Measurements from ENCODE around the gene DDT. TPM values are rescaled to one million over a fixed set of nuclear protein-coding genes. Genes with fewer than 3 reads are reported as not detected.
"Not testable (repeated sequence)": the region's sequence is repeated elsewhere in the genome, so short reads cannot be mapped to it uniquely, and the experiment has no call there.

The DDT gene
- total and polyA plus RNA-seq, 2 donors (not counting 3 experiments of a cell fraction or from before 2014, with no cell fraction given), result 106 to 205 TPM

DNA sequence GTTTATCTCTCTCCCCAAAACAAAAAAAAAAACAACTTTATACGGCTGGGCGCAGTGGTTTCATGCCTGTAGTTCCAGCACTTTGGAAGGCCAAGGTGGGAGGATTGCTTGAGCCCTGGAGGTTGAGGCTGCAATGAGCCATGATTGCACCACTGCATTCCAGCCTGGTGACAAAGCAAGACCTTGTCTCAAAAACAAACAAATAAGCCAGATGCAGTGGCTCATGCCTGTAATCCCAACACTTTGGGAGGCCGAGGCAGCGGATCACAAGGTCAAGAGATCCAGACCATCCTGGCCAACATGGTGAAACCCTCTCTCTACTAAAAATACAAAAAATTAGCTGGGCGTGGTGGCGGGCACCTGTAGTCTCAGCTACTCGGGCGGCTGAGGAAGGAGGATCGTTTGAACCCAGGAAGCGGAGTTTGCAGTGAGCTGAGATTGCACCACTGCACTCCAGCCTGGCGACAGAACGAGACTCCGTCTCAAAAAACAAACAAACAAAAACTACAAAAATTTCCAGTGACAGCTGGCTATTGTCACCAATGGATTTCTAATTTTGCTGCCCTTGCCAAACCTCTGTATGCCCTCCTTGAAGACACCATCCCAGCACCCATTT, 52.5 kb downstream of the DDT start:
- H3K79me2 ChIP-seq (ENCODE audit: control insufficient read depth, insufficient read depth, low read length); H4K20me1 ChIP-seq (replicated peaks; ENCODE audit: control insufficient read depth, extremely low read depth, insufficient read depth, low read length); BruUV-seq (replicated peaks); H3K9ac ChIP-seq (replicated peaks; ENCODE audit: extremely low read depth, insufficient read depth, low read length); intact Hi-C loops (cut with micrococcal nuclease); H2AFZ ChIP-seq (ENCODE audit: low read depth, low read length); H3K9me3 ChIP-seq (replicated peaks; ENCODE audit: control insufficient read depth, insufficient read depth, low read length); H3K36me3 ChIP-seq (ENCODE audit: control insufficient read depth in 2 of 2, extremely low read depth in 1 of 2, insufficient read depth in 2 of 2, low read length in 2 of 2); H3K9me1 ChIP-seq (replicated peaks; ENCODE audit: control insufficient read depth, extremely low read depth, insufficient read depth, low read length); H3K4me3 ChIP-seq (replicated peaks in 1 of 3; ENCODE audit: insufficient read depth in 1 of 3, low read depth in 1 of 3, low read length in 3 of 3); H3K4me2 ChIP-seq (ENCODE audit: insufficient read depth, low read length); dilution Hi-C loops (cut with MboI; ENCODE audit: extremely low pct_ligation_motif_present, low sequenced_read_pairs); DNase-seq (ENCODE audit: low read depth, low spot score); FAIRE-seq; H3K27ac ChIP-seq (ENCODE audit: insufficient read depth, low read depth, low read length); POLR2A ChIA-PET; H3K27me3 ChIP-seq (ENCODE audit: control insufficient read depth in 2 of 2, insufficient read depth in 2 of 2, low read length in 2 of 2); H3K4me1 ChIP-seq (ENCODE audit: control insufficient read depth, extremely low read depth, insufficient read depth, low read length): not testable (repeated sequence)
- CTCF ChIA-PET, result interaction anchor here (1.4 kb wide), 1 partner anchor 8 kb away, joined by 4 read pairs; no protein-coding TSS in a partner anchor

Other genes with a start within 250 kb of the DDT start
- 6.0 and 6.2 TPM in 2 replicates for gene ZNF70, start 223.3 kb downstream of the DDT start, total RNA-seq
- 1.7 and 1.9 TPM in 2 replicates for gene ZNF70, start 223.3 kb downstream of the DDT start, polyA plus RNA-seq
- gene VPREB3, start 220.0 kb downstream of the DDT start, total RNA-seq, result not detected in 2 replicates
- not detected in 2 replicates for gene VPREB3, start 220.0 kb downstream of the DDT start, polyA plus RNA-seq
- gene C22orf15, start 211.5 kb downstream of the DDT start, total RNA-seq, result not detected in 2 replicates
- 0.86 and 0.94 TPM in 2 replicates for gene C22orf15, start 211.5 kb downstream of the DDT start, polyA plus RNA-seq
- 64.8 and 75.6 TPM in 2 replicates for gene CHCHD10, start 206.5 kb downstream of the DDT start, total RNA-seq
- 27.3 and 28.1 TPM in 2 replicates for gene CHCHD10, start 206.5 kb downstream of the DDT start, polyA plus RNA-seq
- gene MMP11, start 201.6 kb downstream of the DDT start, total RNA-seq, result 10.1 and 10.3 TPM in 2 replicates
- gene MMP11, start 201.6 kb downstream of the DDT start, polyA plus RNA-seq, result 16.9 and 23.2 TPM in 2 replicates
- gene SMARCB1, start 187.5 kb downstream of the DDT start, total RNA-seq, result 113 and 130 TPM in 2 replicates
- 135 and 148 TPM in 2 replicates for gene SMARCB1, start 187.5 kb downstream of the DDT start, polyA plus RNA-seq
- 2.4 and 3.4 TPM in 2 replicates for gene DERL3, start 135.4 kb downstream of the DDT start, total RNA-seq
- 3.8 and 4.1 TPM in 2 replicates for gene DERL3, start 135.4 kb downstream of the DDT start, polyA plus RNA-seq
- 3.6 and 4.6 TPM in 2 replicates for gene SLC2A11, start 116.6 kb downstream of the DDT start, total RNA-seq
- gene SLC2A11, start 116.6 kb downstream of the DDT start, polyA plus RNA-seq, result 3.1 and 4.2 TPM in 2 replicates
- 674 and 730 TPM in 2 replicates for gene MIF, start 80.1 kb downstream of the DDT start, total RNA-seq
- gene MIF, start 80.1 kb downstream of the DDT start, polyA plus RNA-seq, result 529 and 898 TPM in 2 replicates
- gene GSTT2B, start 13.2 kb downstream of the DDT start, total RNA-seq, result 4.0 and 33.6 TPM in 2 replicates
- 36.1 and 46.5 TPM in 2 replicates for gene GSTT2B, start 13.2 kb downstream of the DDT start, polyA plus RNA-seq
- gene DDTL, start 7.6 kb downstream of the DDT start, total RNA-seq, result 2.7 TPM in 1 of 2 replicates, not detected in the other
- gene DDTL, start 7.6 kb downstream of the DDT start, polyA plus RNA-seq, result 0.51 and 0.57 TPM in 2 replicates
- gene GSTT2, start 5.7 kb upstream of the DDT start, total RNA-seq, result not detected in 2 replicates
- gene GSTT2, start 5.7 kb upstream of the DDT start, polyA plus RNA-seq, result 2.9 and 3.0 TPM in 2 replicates
- gene GSTT4, start 31.0 kb upstream of the DDT start, total RNA-seq, result not detected in 2 replicates
- not detected in 2 replicates for gene GSTT4, start 31.0 kb upstream of the DDT start, polyA plus RNA-seq
- 67.8 and 68.9 TPM in 2 replicates for gene CABIN1, start 36.9 kb upstream of the DDT start, total RNA-seq
- gene CABIN1, start 36.9 kb upstream of the DDT start, polyA plus RNA-seq, result 14.5 and 15.6 TPM in 2 replicates
- 0.18 and 0.27 TPM in 2 replicates for gene SUSD2, start 207.0 kb upstream of the DDT start, total RNA-seq
- gene SUSD2, start 207.0 kb upstream of the DDT start, polyA plus RNA-seq, result 0.26 and 0.35 TPM in 2 replicates